Middle frontal gyrus (tissue), 1 donor: ENCODE data around the gene CDH22.

ENCODE experiments used
- DNase-seq: peaks from one replicate; pipeline ENCODE4 v3.0.0-alpha.2; 2015; ENCODE audit warnings: low spot score; ENCODE audit errors: extremely low spot score

CDH22 gene

DNA sequence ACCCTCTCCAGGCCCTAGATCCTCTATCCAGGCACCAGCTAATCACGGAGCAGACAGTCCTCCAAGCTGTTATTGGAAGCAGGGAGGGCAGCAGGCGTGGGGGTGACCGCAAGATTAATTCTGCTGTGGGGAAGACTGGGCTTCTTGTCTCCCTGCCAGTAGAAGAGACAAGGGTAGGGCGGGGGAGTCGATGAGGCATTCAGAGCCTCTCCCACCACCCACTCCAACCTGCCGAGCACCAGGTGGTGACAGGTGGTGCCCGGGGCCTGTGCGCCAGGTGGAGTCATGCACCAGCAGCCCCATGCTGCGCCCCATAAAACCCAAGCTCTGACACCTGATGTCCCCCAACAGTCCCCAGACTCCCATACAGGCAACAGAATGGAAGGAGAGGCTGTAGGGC lies 89.6 kb downstream of the CDH22 start:
- no peak for DNase-seq

DNA sequence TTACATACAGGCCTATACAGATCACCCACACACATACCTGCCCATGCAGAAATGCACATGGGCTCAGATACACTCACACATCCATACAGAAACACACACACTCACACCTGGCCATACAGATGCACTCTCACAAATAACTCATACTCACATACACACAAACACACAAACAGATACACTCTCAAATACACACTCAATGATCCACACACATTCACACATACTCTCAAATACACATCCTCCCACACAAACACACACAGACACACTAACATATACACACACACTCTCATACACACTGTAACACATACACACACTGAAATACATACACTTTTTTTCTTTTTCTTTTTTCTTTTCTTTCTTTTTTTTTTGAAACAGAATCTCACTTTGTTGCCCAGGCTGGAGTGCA lies 90.7 kb downstream of the CDH22 start:
- DNase-seq: no peak

DNA sequence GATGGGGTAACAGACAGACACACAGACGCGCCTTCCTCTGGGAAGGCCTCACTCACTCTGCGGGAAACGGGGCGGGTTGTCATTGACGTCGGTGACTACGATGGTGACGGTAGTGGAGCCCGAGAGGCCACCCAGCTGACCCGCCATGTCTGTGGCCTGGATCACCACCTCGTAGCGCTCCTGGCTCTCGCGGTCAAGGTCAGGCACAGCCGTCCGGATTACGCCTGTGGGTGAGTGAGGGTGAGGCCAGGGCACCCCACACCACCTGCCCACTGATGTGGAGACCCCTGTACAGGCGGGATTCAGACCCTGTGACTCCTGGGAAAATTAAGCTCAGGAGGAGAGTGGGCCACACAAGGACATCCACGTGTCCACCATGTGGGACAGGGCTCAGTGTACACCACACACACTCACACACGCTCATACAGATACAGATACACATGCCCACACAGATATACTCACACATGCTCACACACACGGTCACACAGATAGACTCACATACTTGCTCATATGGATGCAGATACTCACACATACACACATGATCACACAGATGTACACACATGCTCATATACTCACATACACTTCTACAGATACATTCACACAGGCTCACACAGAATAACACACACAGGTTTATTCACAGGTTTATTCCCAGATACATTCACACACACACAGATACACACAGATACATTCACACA lies 91.4 kb downstream of the CDH22 start:
- no peak for DNase-seq

DNA sequence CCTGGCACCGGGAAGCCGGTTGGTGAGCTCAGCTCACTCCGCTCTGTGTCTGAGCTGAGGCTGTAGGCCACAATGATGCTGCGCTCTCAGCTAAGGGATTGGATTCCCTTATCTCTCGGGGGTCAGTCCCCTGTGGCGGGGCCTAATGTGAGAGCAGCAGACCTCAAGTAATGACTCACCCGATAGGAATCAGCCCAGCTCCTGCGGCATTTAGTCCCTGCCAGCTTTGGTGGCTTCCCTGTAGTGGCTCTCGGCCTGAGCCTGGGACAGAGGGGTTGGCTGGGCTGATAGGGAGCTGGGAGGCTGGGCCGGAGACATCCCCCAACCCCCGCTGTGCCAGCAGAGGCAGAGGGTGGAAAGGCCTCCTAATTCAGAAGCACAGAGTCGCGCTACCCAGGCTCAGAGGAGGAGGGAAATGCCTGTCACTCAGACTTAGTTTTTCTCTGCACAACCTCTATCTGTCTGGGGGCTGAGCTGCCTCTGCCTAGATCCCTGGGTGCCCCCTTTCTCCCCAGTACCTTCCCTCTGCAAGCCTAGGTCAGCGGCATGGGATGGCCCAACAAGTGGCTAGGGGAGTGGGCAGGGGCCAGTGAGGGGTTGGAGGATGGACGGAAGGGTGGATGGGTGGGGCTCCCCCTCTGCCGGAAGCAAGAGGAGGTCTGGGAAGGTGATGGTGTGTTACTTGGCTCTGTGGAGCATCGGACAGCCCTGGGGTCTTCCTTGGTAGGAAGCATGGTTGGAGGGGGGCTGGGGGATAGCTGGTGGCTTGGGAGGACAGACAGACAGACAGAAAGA lies 92.2 kb downstream of the CDH22 start:
- no peak for DNase-seq

- DNase-seq: no peak
Observed at GRCh38 chr20:46214824-46215488, 93.3 kb downstream of the CDH22 start.

GRCh38 chr20:46213946-46214823 lies 94.1 kb downstream of the CDH22 start:
- DNase-seq: no peak

- DNase-seq: no peak
Observed at GRCh38 chr20:46212876-46213275, 95.4 kb downstream of the CDH22 start.

DNA sequence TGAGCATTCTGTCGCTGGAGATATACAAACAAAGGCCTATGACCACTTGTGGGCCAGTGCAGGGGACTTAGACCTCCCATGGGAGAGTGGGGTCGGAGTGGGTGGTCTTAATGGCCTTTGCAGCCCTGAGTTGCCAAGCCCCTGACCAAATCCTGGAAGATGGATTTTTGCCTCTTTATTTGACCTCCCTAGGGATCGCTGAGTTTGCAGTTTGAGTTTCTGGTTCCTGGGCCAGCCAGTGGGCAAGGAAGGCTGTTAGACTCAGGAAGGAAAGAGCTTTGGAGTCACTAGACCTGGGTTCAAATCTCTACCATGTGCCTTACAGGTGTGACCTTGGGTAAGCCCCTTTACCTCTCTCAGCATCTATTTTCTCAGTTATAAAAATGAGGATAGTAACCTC lies 96.0 kb downstream of the CDH22 start:
- no peak for DNase-seq

- DNase-seq: no peak
Observed at GRCh38 chr20:46211331-46211722, 97.0 kb downstream of the CDH22 start.

DNA sequence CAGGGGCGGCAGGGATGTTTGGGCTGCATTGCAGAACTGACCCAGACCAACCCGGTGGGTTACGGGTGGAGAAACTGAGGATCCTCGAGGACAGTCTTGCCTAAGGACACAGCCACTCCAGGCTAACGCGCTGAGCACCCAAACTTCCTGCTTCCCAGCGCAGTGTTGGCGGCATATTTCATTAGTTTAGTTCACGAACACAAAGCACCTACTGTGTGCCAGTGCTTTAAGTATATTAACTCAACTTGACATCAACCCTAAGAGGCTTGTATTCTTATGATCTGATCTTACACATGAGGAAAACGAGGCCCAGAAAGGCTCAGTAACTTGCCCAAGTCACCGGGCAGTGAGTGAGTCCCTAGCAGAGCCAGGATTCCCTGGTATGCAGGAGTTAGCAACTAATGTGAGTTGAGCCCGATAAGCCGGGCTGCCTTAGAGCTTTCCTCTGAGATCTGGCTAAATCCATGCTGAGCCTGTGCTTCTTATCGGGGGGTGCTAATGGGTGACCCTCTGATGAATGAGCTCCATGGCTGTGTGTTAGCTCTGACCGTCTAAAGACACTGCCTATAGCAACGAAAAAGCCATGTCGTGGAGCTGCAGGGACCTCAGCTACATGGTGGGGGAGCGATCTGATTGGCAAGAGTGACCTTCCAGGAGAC lies 97.5 kb downstream of the CDH22 start:
- DNase-seq: no peak

- DNase-seq: no peak
Observed at GRCh38 chr20:46209930-46210671, 98.2 kb downstream of the CDH22 start.

GRCh38 chr20:46207793-46208192 lies 100.5 kb downstream of the CDH22 start:
- DNase-seq: no peak

GRCh38 chr20:46206992-46207549 lies 101.2 kb downstream of the CDH22 start:
- DNase-seq: no peak

DNA sequence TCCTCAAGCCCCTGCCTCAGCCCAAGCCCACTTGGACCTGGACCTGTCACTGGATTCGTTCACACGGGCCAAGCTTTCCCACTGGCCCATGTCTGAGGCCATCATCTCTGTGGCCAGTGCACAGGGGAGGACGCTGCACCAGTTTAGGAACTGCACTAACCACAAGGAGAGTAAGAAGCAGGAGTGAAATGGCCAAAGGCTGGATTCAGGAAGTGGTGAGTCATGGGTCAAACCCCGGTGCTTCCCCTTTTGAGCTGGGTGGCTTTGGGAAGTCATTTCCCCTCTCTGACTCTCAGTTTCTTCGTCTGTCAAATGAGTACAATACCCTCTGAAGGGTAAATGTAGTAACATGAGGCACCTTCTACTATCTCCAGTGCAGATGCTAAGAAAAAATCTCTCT lies 102.3 kb downstream of the CDH22 start:
- DNase-seq: no peak

DNA sequence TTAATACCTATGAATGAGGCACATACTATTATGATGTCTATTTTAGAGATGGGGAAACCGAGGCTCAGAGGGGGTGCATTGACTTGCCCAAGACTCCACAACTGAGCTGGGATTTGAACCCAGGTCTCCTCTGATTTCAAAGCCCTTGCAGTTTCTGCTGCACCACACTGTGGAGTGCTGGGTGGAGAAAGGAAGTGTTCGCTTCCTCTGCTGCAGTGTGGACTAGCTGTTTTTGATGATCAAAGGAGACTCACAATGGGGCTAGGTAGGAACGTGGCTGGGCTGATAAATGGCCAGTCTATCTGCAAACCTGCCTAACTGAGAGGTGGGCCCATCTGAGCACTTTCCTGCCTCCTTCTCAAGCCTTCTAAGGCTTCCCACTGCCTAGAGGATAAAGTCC lies 102.9 kb downstream of the CDH22 start:
- DNase-seq: no peak

GRCh38 chr20:46204594-46205186 lies 103.6 kb downstream of the CDH22 start:
- DNase-seq: no peak

DNA sequence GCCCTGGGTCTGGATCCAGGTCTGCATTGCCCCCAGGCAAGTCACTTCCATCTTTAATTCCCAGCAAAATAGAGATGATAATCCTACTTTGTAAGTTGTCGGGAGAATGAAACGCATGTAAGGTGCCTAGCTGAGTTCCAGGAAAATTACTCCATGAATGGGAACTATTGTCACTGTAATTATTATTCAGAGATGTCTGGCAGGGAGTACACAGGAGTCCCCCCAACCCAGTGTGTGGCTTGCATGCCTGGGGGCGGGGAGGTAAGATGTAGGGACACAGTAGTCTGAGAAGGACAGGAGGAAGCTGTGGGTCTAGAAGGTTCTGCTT lies 104.8 kb downstream of the CDH22 start:
- no peak for DNase-seq

- DNase-seq: no peak
Observed at GRCh38 chr20:46202766-46203509, 105.4 kb downstream of the CDH22 start.
